Mesodermal cell (in vitro differentiated cells): Measurements from ENCODE around the gene PRDM2.

Source experiments
- H3K27ac ChIP-seq: 2 replicates; pipeline ENCODE4 v1.7.0; 2013; ENCODE audit warnings: mild to moderate bottlenecking, low read depth, low read length, moderate library complexity; ENCODE audit not compliant: severe bottlenecking
- H3K36me3 ChIP-seq: 2 replicates; pipeline ENCODE4 v1.7.1; 2013; ENCODE audit warnings: mild to moderate bottlenecking, low read length, moderate library complexity; ENCODE audit not compliant: control insufficient read depth, insufficient read depth
- H3K4me1 ChIP-seq: one replicate; pipeline ENCODE4 v1.7.1; 2013; ENCODE audit warnings: mild to moderate bottlenecking, low read length; ENCODE audit not compliant: insufficient read depth, control insufficient read depth, poor library complexity, severe bottlenecking
- H3K4me3 ChIP-seq: 2 replicates; pipeline ENCODE4 v1.7.0; 2013; ENCODE audit warnings: low read length, control low read depth, mild to moderate bottlenecking; ENCODE audit not compliant: insufficient read depth, poor library complexity, severe bottlenecking; ENCODE audit errors: extremely low read depth
- H3K9me3 ChIP-seq: 2 replicates; pipeline ENCODE4 v1.7.1; 2013; ENCODE audit warnings: mild to moderate bottlenecking, low read length, moderate library complexity; ENCODE audit not compliant: control insufficient read depth
- WGBS, 2 experiments: methylation state at CpG; one replicate each; pipeline ENCODE4 v1.1.5; 2013; ENCODE audit warnings: missing lambda C conversion rate in 2 of 2; ENCODE audit not compliant: insufficient coverage in 2 of 2; 5-methylcytosine and 5-hydroxymethylcytosine counted together

The PRDM2 gene

GRCh38 chr1:13764588-13765332, 64.8 kb downstream of the PRDM2 start:
- Histone ChIP-seq H3K4me3 (no peak overlapping the region), H3K4me1 (peaks cover 15% of the 10 kb centered on the region), H3K9me3 (no peaks in the 10 kb centered on the region), H3K36me3 (peaks cover 30% of the 10 kb centered on the region), H3K27ac (peak overlapping the region; percentile 51)
- 21 to 35% methylated on average over 5 to 6 of the region's 6 CpGs for WGBS, 2 experiments

GRCh38 chr1:13766592-13767564, 66.9 kb downstream of the PRDM2 start:
- 90 to 94% methylated on average over 3 of the region's 9 CpGs for WGBS, 2 experiments

GRCh38 chr1:13769212-13769611, 69.2 kb downstream of the PRDM2 start:
- 88% methylated on average over 3 of the region's 5 CpGs; no CpG with 5 or more reads in 1 of the 2 experiments for WGBS, 2 experiments
- Histone ChIP-seq H3K4me3 (no peak overlapping the region), H3K27ac (no peak overlapping the region), H3K4me1 (peaks cover 6% of the 10 kb centered on the region), H3K36me3 (peaks cover 33% of the 10 kb centered on the region), H3K9me3 (no peaks in the 10 kb centered on the region)

More at GRCh38 chr1:13766592-13767564, 66.9 kb downstream of the PRDM2 start:
- Histone ChIP-seq H3K4me1 (peaks cover 15% of the 10 kb centered on the region), H3K9me3 (no peaks in the 10 kb centered on the region), H3K4me3 (no peak overlapping the region), H3K36me3 (peaks cover 25% of the 10 kb centered on the region), H3K27ac (no peak overlapping the region)

GRCh38 chr1:13769830-13770229, 69.8 kb downstream of the PRDM2 start:
- Histone ChIP-seq H3K27ac (no peak overlapping the region), H3K4me1 (no peaks in the 10 kb centered on the region), H3K9me3 (no peaks in the 10 kb centered on the region), H3K36me3 (peaks cover 39% of the 10 kb centered on the region), H3K4me3 (no peak overlapping the region)
- WGBS, 2 experiments = 96% methylated on average over 4 of the region's 5 CpGs

GRCh38 chr1:13770743-13771142, 70.8 kb downstream of the PRDM2 start:
- Histone ChIP-seq H3K36me3 (peaks cover 48% of the 10 kb centered on the region), H3K27ac (no peak overlapping the region), H3K9me3 (no peaks in the 10 kb centered on the region), H3K4me3 (no peak overlapping the region), H3K4me1 (no peaks in the 10 kb centered on the region)
- WGBS, 2 experiments = 100% methylated on average over 1 of the region's 3 CpGs; no CpG with 5 or more reads in 1 of the 2 experiments

GRCh38 chr1:13771745-13772144, 71.8 kb downstream of the PRDM2 start:
- Histone ChIP-seq H3K4me3 (no peak overlapping the region), H3K9me3 (no peaks in the 10 kb centered on the region), H3K36me3 (peaks cover 45% of the 10 kb centered on the region), H3K27ac (no peak overlapping the region), H3K4me1 (no peaks in the 10 kb centered on the region)
- WGBS, 2 experiments = 83 to 95% methylated on average over 4 of the region's 5 CpGs

GRCh38 chr1:13772271-13772670, 72.3 kb downstream of the PRDM2 start:
- Histone ChIP-seq H3K4me1 (no peaks in the 10 kb centered on the region), H3K4me3 (no peak overlapping the region), H3K9me3 (no peaks in the 10 kb centered on the region), H3K36me3 (peaks cover 49% of the 10 kb centered on the region), H3K27ac (no peak overlapping the region)
- 87 to 100% methylated on average over 2 to 3 of the region's 4 CpGs for WGBS, 2 experiments

GRCh38 chr1:13774121-13774520, 74.1 kb downstream of the PRDM2 start:
- WGBS, 2 experiments = 93 to 100% methylated on average over 2 of the region's 2 CpGs
- peaks cover 60% of the 10 kb centered on the region for H3K36me3 ChIP-seq
- H3K4me1 ChIP-seq = no peaks in the 10 kb centered on the region
- no peak overlapping the region for H3K4me3 ChIP-seq
- H3K27ac ChIP-seq = no peak overlapping the region
- no peaks in the 10 kb centered on the region for H3K9me3 ChIP-seq

GRCh38 chr1:13775459-13775858, 75.5 kb downstream of the PRDM2 start:
- Histone ChIP-seq H3K4me1 (no peaks in the 10 kb centered on the region), H3K27ac (no peak overlapping the region), H3K9me3 (no peaks in the 10 kb centered on the region), H3K4me3 (no peak overlapping the region), H3K36me3 (peaks cover 67% of the 10 kb centered on the region)
- WGBS, 2 experiments = 89 to 96% methylated on average over 3 to 5 of the region's 5 CpGs

GRCh38 chr1:13775916-13776315, 75.9 kb downstream of the PRDM2 start:
- Histone ChIP-seq H3K9me3 (no peaks in the 10 kb centered on the region), H3K27ac (no peak overlapping the region), H3K4me3 (no peak overlapping the region), H3K36me3 (peaks cover 72% of the 10 kb centered on the region), H3K4me1 (peaks cover 4% of the 10 kb centered on the region)
- WGBS, 2 experiments = 100% methylated on average over 1 of the region's 3 CpGs
